Transverse colon (tissue), 4 donors: ENCODE data around the gene NOL7. TPM values are rescaled to one million over a fixed set of nuclear protein-coding genes. Genes with fewer than 3 reads are reported as not detected.

Experiments used
- DNase-seq: peaks from one replicate; pipeline ENCODE4 v3.0.0-alpha.2; 2019
- H3K27ac ChIP-seq, 4 donors: fragments of 200-600 bp; sonication (generic); 2 replicates each; pipeline ENCODE4 v1.5.1; 2016 to 2018; ENCODE audit warnings: inconsistent platforms in 4 of 4
- H3K27me3 ChIP-seq: fragments of 200-600 bp; sonication (generic); 2 replicates; pipeline ENCODE4 v1.5.1; 2017; ENCODE audit warnings: inconsistent platforms
- H3K36me3 ChIP-seq, 4 donors: fragments of 200-600 bp; sonication (generic); 2 replicates each; pipeline ENCODE4 v1.5.1; 2017 to 2019; ENCODE audit warnings: inconsistent platforms in 4 of 4
- H3K4me1 ChIP-seq, 4 donors: fragments of 200-600 bp; sonication (generic); 2 replicates each; pipeline ENCODE4 v1.5.1; 2017 to 2020; ENCODE audit warnings: inconsistent platforms in 4 of 4
- H3K4me3 ChIP-seq, 4 donors: fragments of 200-600 bp; sonication (generic); 1 replicate in 1 of 4; 2 replicates in 3 of 4; pipeline versions ENCODE4 v1.5.1 to v1.6.1; 2017 to 2019; ENCODE audit warnings: inconsistent platforms in 4 of 4
- H3K9me3 ChIP-seq, 2 donors: fragments of 200-600 bp; sonication (generic); 2 replicates each; pipeline ENCODE4 v1.5.1; 2017 to 2019; ENCODE audit warnings: inconsistent platforms in 2 of 2
- CTCF ChIP-seq, 5 experiments: fragments of 200-600 bp in 3 of 5; fragments of 450-650 bp in 2 of 5; sonication (generic) in 3 of 5; IDR thresholded peaks; 1 replicate in 2 of 5; 2 replicates in 3 of 5; pipeline ENCODE4 v1.5.1; 2016 to 2017; ENCODE audit warnings: antibody characterized with exemption in 5 of 5, inconsistent platforms in 3 of 5, mild to moderate bottlenecking in 2 of 5, moderate library complexity in 1 of 5
- EP300 ChIP-seq: sonication (generic); formaldehyde crosslinking; IDR thresholded peaks from one replicate; pipeline ENCODE4 v1.6.1; 2017; ENCODE audit warnings: antibody characterized with exemption, low read depth
- POLR2A ChIP-seq: fragments of 450-650 bp; IDR thresholded peaks from one replicate; pipeline ENCODE4 v1.6.1; 2016; ENCODE audit warnings: antibody characterized with exemption, mild to moderate bottlenecking, moderate library complexity
- POLR2AphosphoS5 ChIP-seq, 3 donors: sonication (generic); formaldehyde crosslinking; IDR thresholded peaks; one replicate each; pipeline ENCODE4 v1.6.1; 2016; ENCODE audit warnings: antibody characterized with exemption in 3 of 3
- WGBS, 2 donors: methylation state at CpG; one replicate each; pipeline ENCODE4 v1.1.5; 2018; ENCODE audit warnings: low coverage in 1 of 2; 5-methylcytosine and 5-hydroxymethylcytosine counted together
- in situ Hi-C, 4 donors: fragments of 200-750 bp; cut with MboI; loops; one replicate each; pipeline versions ENCODE4 v1.15.0 to v1.15.1; 2017; ENCODE audit warnings: low sequenced_read_pairs in 3 of 4, low pct_ligation_motif_present in 1 of 4, low pct_unique_long_range_greater_than_20kb in 1 of 4
- intact Hi-C: fragments of 100-400 bp; cut with DNase I; formaldehyde crosslinking; loops from one replicate; pipeline ENCODE4 v1.15.1; 2023; ENCODE audit warnings: low total_unique reads
- total RNA-seq, 4 donors: library from RNA; depleted of rRNA; stranded (reverse); fragments of >200 nt; gene quantifications; one replicate each; pipeline ENCODE4 v1.1.0, GENCODE V29; 2016

The NOL7 gene
- total RNA-seq, 4 donors from 2014 or later: 44.1 to 159 (median 86.6) TPM

DNA sequence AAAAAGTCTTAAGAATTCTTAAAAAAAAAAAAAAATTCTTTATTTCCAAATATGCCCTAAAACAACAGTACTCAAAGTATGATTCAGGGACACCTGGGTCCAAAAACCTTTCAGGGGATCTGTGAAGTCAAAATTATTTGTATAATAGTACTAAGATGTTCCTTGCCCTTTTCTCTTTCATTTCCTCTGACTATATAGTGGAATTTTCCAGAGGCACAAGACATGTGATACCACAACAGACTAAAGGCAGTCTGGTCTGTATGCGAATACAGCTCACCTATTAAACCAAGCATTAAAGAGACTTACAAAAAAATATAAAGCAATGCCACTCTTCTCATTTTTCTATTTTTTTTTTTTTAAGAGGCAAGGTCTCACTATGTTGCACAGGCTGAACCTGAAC lies 15.4 kb downstream of the NOL7 start:
- no peaks in the 10 kb centered on the region for H3K9me3 ChIP-seq
- 92 to 100% methylated on average over 1 of the region's 1 CpG for WGBS, 2 donors
- H3K27me3 ChIP-seq: no peaks in the 10 kb centered on the region
- DNase-seq: no peak
- TF ChIP-seq CTCF (IDR thresholded peaks at IDR 0.05) (no peak), POLR2AphosphoS5 (IDR thresholded peaks at IDR 0.05) (no peak), POLR2A (no peak), EP300 (no peak)
- no peak overlapping the region for H3K27ac ChIP-seq
- H3K4me3 ChIP-seq: no peak overlapping the region
- in situ Hi-C loops: no loop called here
- intact Hi-C loops: no loop called here
- H3K36me3 ChIP-seq: peaks cover 0 to 43% (median 4%) of the 10 kb centered on the region in 4 donors
- H3K4me1 ChIP-seq: no peaks in the 10 kb centered on the region

- Histone ChIP-seq H3K27me3 (no peaks in the 10 kb centered on the region), H3K4me1 (no peaks in the 10 kb centered on the region), H3K9me3 (no peaks in the 10 kb centered on the region), H3K36me3 (peaks cover 0 to 35% (median 7%) of the 10 kb centered on the region in 4 donors), H3K27ac (no peak overlapping the region), H3K4me3 (no peak overlapping the region)
- no peak for DNase-seq
- WGBS, 2 donors: 93 to 100% methylated on average over 2 of the region's 2 CpGs
- no peak for TF ChIP-seq POLR2AphosphoS5 (IDR thresholded peaks at IDR 0.05)
- no peak for TF ChIP-seq POLR2A
- no peak for TF ChIP-seq CTCF (IDR thresholded peaks at IDR 0.05)
- TF ChIP-seq EP300: no peak
- intact Hi-C loops (no loop called here), in situ Hi-C loops (no loop called here)
Observed at GRCh38 chr6:13633343-13633742, 18.2 kb downstream of the NOL7 start.

DNA sequence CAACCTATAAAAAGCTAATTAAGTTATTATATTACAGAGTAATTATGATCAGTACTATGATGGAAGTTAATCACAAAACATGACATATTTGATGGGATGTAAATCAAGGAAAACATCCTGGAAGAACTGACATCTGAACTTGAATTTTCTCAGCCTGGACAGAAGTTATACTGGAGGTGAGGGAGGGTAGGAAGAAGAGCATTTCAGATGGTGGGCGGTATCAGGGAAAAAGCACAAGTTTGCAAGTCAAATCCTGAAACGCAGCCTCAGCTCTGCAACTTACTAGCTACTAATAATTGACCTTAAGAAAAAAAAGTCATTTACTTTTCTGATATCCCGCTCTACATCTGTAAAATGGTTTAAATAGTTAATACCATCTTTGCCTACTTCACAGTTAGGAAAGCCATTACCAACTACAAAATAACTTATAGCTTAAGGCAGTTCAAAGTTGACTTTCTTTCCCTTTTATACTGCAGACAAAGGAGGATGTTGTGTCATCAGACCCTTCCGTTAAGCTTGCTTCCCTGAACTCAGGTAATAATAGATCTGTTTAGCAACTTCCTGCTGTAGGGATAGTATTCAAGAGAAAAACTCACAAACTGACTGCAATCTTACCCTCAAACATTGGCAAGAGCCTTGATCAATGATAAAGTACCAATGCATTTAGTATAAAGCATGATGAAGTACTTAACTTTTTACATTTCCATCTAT lies 21.0 kb downstream of the NOL7 start:
- Histone ChIP-seq H3K4me3 (no peak overlapping the region), H3K9me3 (no peaks in the 10 kb centered on the region), H3K36me3 (peaks cover 0 to 50% (median 16%) of the 10 kb centered on the region in 4 donors), H3K27me3 (no peaks in the 10 kb centered on the region), H3K27ac (no peak overlapping the region), H3K4me1 (no peaks in the 10 kb centered on the region)
- TF ChIP-seq POLR2AphosphoS5 (IDR thresholded peaks at IDR 0.05) (no peak), EP300 (no peak), CTCF (IDR thresholded peaks at IDR 0.05) (no peak)
- 80 to 85% methylated on average over 4 of the region's 4 CpGs for WGBS, 2 donors
- in situ Hi-C loops: no loop called here
- DNase-seq: no peak
- intact Hi-C loops: no loop called here

DNA sequence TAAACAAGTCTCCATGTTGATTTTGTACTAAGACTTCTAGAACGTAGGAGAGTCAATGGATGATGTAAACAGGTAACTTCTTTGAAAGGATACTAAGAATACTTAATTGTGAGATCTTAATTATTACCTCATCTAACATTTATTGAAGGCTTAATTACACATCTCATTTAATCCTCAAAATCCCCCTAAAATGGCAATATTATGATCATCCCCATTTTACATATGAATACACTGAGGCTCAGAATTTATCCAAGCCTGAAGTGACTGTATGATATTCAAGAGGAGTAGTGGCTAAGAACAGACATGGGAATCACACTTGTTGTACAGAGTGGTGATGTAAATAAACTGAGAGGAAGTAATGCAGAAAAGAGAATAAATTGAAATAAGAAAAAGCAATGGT lies 22.9 kb downstream of the NOL7 start:
- DNase-seq: no peak
- H3K4me1 ChIP-seq: no peaks in the 10 kb centered on the region
- in situ Hi-C loops: no loop called here
- intact Hi-C loops: no loop called here
- H3K36me3 ChIP-seq: peaks cover 0 to 42% (median 14%) of the 10 kb centered on the region in 4 donors
- no peaks in the 10 kb centered on the region for H3K9me3 ChIP-seq
- no peak for TF ChIP-seq POLR2AphosphoS5 (IDR thresholded peaks at IDR 0.05)
- TF ChIP-seq POLR2A: no peak
- TF ChIP-seq EP300: no peak
- TF ChIP-seq CTCF (IDR thresholded peaks at IDR 0.05): no peak
- H3K27ac ChIP-seq: no peak overlapping the region
- no peaks in the 10 kb centered on the region for H3K27me3 ChIP-seq
- 90 to 93% methylated on average over 1 of the region's 1 CpG for WGBS, 2 donors
- no peak overlapping the region for H3K4me3 ChIP-seq
